ENCODE measurements around the gene EXOC4.

- TF ChIP-seq EZH2 (IDR thresholded peaks at IDR 0.05; ENCODE audit: insufficient read depth, poor library complexity, severe bottlenecking) (no peak), EZH2phosphoT487 (IDR thresholded peaks at IDR 0.05; ENCODE audit: insufficient read depth, low read depth) (no peak)
These were observed 289.4 kb downstream of the EXOC4 start for GRCh38 chr7:133542209-133542780.
